ENCODE results near the gene SLC32A1.

The SLC32A1 gene

DNA sequence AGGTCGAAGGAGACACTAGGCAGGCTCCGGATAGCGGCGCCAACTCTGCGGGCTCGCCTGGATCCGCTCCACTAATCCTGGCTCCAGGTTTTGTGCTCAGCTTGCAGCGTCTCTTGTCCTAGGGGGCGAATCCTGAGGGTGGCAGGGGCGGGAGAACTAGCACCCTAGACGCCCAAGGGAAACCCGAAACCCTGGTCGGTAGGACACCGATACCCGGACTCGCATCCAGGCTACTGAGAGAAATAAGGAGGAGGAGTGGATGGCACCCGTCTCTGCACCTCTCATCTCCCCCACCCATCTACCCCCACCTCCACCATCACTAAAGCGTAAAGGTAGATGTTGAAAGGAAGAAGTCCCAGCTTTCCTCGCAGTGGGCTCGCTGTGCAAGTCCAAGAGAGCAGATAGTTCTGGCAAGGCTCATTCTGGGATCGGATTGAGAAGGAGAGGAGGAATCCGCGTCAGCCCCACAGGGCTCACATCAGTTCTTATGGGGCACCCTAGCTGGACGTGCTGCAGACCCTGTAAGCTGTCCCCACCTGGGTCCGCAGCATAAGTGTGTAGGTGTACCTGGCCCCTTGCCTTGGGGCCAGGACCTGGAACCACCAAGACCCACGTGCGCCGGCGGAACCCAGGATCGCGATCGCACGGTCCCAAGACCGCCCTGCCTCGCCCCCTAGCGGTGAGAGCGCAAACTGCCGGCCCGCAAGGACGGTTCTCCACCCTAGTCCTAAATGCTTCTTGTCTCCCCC is 6.9 kb downstream of the SLC32A1 start:
- no peaks in the 10 kb centered on the region for H3K9me3 ChIP-seq (ENCODE audit: insufficient read depth, low read depth, low read length)
- H3F3A ChIP-seq (ENCODE audit: low read depth) = no peaks in the 10 kb centered on the region
- no peaks in the 10 kb centered on the region for H3K36me3 ChIP-seq (ENCODE audit: insufficient read depth, low read length)
- H2AFZ ChIP-seq (ENCODE audit: low read length) = peak overlapping the region; percentile 91
- peak overlapping the region; percentile 66 for H3K4me3 ChIP-seq (ENCODE audit: low read length, poor library complexity, severe bottlenecking)
- H3K79me2 ChIP-seq (ENCODE audit: insufficient read depth, low read length) = no peaks in the 10 kb centered on the region
- peaks cover 11% of the 10 kb centered on the region for H3K4me1 ChIP-seq (ENCODE audit: insufficient read depth, low read length, poor library complexity, severe bottlenecking)
- H3K27me3 ChIP-seq (ENCODE audit: insufficient read depth, low read length, poor library complexity, severe bottlenecking) = peaks cover 10% of the 10 kb centered on the region
- H4K20me1 ChIP-seq (ENCODE audit: insufficient read depth, low read length, poor library complexity, severe bottlenecking) = no peaks in the 10 kb centered on the region
- H3K9ac ChIP-seq (ENCODE audit: low read depth, low read length, poor library complexity, severe bottlenecking) = peak overlapping the region; percentile 49
- H3K4me2 ChIP-seq (ENCODE audit: low read depth, low read length, poor library complexity, severe bottlenecking) = peak overlapping the region; percentile 96
- no peaks in the 10 kb centered on the region for H3K9me2 ChIP-seq (replicated peaks; ENCODE audit: low read depth, low read length)
- TF ChIP-seq, protein P1, sequence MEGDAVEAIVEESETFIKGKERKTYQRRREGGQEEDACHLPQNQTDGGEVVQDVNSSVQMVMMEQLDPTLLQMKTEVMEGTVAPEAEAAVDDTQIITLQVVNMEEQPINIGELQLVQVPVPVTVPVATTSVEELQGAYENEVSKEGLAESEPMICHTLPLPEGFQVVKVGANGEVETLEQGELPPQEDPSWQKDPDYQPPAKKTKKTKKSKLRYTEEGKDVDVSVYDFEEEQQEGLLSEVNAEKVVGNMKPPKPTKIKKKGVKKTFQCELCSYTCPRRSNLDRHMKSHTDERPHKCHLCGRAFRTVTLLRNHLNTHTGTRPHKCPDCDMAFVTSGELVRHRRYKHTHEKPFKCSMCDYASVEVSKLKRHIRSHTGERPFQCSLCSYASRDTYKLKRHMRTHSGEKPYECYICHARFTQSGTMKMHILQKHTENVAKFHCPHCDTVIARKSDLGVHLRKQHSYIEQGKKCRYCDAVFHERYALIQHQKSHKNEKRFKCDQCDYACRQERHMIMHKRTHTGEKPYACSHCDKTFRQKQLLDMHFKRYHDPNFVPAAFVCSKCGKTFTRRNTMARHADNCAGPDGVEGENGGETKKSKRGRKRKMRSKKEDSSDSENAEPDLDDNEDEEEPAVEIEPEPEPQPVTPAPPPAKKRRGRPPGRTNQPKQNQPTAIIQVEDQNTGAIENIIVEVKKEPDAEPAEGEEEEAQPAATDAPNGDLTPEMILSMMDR (conservative IDR thresholded peaks at IDR 0.05; ENCODE audit: low read length) = peak; percentile 99
- TF ChIP-seq EZH2phosphoT487 (IDR thresholded peaks at IDR 0.05; ENCODE audit: borderline replicate concordance) = no peak

DNA sequence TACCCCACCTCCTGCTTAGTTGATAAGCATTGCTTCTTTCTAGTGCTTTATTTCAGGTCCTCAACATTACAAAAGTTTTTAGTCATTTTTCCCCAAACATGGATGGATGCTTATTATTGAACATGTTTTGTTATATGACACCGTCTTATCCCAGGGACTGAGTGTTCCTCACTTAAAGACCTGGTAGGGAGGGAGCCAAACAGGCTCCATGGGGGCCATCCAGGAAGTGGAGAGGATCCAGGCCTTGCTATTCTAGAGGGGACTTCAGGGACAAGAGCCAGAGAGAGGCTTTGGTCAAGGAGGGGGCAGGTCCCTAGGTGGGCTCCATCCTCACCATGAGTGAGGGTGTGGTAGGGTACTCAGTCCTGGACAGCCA is 7.4 kb downstream of the SLC32A1 start:
- Histone ChIP-seq H3K9ac (ENCODE audit: low read depth, low read length, poor library complexity, severe bottlenecking) (no peak overlapping the region), H3K79me2 (ENCODE audit: insufficient read depth, low read length) (no peaks in the 10 kb centered on the region), H3K4me3 (ENCODE audit: low read length, poor library complexity, severe bottlenecking) (no peak overlapping the region), H3K4me2 (ENCODE audit: low read depth, low read length, poor library complexity, severe bottlenecking) (peak overlapping the region; percentile 96), H3K27me3 (ENCODE audit: insufficient read depth, low read length, poor library complexity, severe bottlenecking) (peaks cover 10% of the 10 kb centered on the region), H2AFZ (ENCODE audit: low read length) (no peak overlapping the region), H3K9me2 (replicated peaks; ENCODE audit: low read depth, low read length) (no peaks in the 10 kb centered on the region), H3K4me1 (ENCODE audit: insufficient read depth, low read length, poor library complexity, severe bottlenecking) (peaks cover 11% of the 10 kb centered on the region), H3F3A (ENCODE audit: low read depth) (no peaks in the 10 kb centered on the region), H3K9me3 (ENCODE audit: insufficient read depth, low read depth, low read length) (no peaks in the 10 kb centered on the region), H4K20me1 (ENCODE audit: insufficient read depth, low read length, poor library complexity, severe bottlenecking) (no peaks in the 10 kb centered on the region), H3K36me3 (ENCODE audit: insufficient read depth, low read length) (no peaks in the 10 kb centered on the region)
- TF ChIP-seq EZH2phosphoT487 (IDR thresholded peaks at IDR 0.05; ENCODE audit: borderline replicate concordance) = no peak
- TF ChIP-seq, protein P1 (conservative IDR thresholded peaks at IDR 0.05; ENCODE audit: low read length) = 0 out of 2 replicates have a peak, but pooled peaks have one; percentile 7

DNA sequence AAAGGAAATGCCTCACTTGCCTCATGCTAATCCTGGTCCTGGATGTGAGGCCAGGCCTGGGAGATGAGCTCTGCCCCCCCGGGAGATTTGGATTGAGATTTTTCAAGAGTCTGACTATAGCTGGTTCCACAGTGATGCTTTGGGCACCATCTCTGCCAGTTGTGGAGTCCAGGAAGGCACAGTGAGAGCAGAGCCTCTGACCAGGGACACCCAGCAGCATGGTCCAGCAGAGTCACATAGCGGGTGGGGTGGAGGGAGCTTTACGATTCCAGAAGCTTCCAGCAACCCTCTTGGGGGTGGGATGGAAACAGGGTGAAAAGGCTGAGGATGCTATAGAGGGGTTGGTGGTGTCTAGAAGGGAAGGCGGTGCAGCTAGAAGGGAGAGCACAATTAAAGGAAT is 8.7 kb downstream of the SLC32A1 start:
- Histone ChIP-seq H3K9me3 (ENCODE audit: insufficient read depth, low read depth, low read length) (no peaks in the 10 kb centered on the region), H3K4me3 (ENCODE audit: low read length, poor library complexity, severe bottlenecking) (no peak overlapping the region), H4K20me1 (ENCODE audit: insufficient read depth, low read length, poor library complexity, severe bottlenecking) (no peaks in the 10 kb centered on the region), H3K9ac (ENCODE audit: low read depth, low read length, poor library complexity, severe bottlenecking) (no peak overlapping the region), H3K4me1 (ENCODE audit: insufficient read depth, low read length, poor library complexity, severe bottlenecking) (peaks cover 11% of the 10 kb centered on the region), H3K27me3 (ENCODE audit: insufficient read depth, low read length, poor library complexity, severe bottlenecking) (peaks cover 10% of the 10 kb centered on the region), H3K4me2 (ENCODE audit: low read depth, low read length, poor library complexity, severe bottlenecking) (no peak overlapping the region), H2AFZ (ENCODE audit: low read length) (no peak overlapping the region), H3K36me3 (ENCODE audit: insufficient read depth, low read length) (no peaks in the 10 kb centered on the region), H3F3A (ENCODE audit: low read depth) (no peaks in the 10 kb centered on the region), H3K79me2 (ENCODE audit: insufficient read depth, low read length) (no peaks in the 10 kb centered on the region), H3K9me2 (replicated peaks; ENCODE audit: low read depth, low read length) (no peaks in the 10 kb centered on the region)
- TF ChIP-seq, protein P1 (conservative IDR thresholded peaks at IDR 0.05; ENCODE audit: low read length) = no peak
- TF ChIP-seq EZH2phosphoT487 (IDR thresholded peaks at IDR 0.05; ENCODE audit: borderline replicate concordance) = no peak
